ENCODE data around the gene SSPN.

The SSPN gene

DNA sequence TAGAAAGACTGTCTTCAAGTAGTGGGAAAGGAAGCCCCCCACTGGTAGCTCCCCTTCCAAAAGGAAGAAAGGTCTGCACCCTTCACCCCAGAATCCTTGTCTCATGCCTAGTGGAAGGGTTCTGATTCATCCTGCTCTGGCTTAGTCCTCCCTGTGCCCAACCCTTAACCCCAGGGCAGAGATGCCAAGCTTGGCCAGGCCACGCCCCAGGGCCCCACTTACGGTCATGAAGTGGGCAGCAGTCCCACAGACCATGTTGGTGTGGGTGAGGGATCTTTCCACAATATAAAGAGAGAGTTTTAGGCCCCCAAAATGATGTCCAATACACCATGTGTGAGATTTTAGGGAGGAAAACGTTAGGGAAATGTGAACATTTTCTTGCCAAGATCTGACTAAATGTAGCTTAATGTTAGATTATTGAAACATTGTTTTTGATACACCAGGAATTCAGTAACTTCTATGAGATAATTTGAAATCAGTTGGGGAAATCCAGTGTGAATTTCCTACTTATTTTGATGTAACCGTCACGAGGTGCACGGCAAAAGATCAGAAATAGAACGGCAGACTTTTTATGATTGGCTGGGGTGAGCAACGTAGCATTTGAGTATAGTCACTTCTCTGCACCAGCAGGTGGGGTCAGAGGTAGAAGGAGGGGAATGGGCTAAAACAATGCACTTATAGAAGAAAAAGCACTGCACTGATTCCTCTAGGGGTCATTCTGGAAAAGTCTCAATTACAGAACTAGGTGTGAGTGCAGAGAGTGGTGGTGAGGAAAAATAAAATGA, 8.2 kb upstream of the SSPN start:
- no peak for DNase-seq

DNA sequence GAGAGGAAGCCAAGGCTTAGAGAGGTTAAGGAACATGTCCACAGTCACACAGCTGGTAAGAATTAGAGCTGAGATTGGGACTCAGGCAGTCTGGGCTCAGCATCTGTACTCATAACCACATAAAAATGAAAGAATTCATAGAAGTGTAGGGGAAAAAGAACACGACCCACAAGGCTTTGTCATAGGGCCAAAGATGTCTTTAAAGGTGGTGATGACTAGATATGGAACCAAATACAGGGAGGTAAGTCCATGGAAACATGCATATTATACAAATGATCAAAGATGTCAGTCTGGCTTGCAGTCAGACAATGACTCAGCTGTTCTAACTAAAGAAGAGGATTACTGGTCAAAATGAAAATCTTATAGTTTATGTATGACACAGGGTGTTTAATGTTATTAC, 7.2 kb upstream of the SSPN start:
- no peak for DNase-seq

DNA sequence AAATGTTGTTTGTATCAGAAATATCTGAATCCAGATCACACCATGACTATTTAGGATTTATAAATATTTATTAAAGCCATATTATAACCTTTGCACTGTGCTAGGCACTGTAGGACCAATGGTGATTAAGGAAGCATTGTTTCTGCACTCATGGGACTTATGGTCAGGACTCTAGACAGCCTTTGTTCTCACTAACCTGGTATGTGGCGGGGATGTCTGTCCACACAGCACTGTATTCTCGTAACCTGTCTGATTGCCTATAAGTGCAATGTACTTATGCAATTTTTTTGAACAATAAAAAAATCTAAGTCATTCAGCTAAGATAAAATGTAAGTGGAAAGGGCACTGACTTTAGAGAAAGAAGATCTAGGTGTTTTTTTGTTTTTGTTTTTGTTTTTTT, 6.7 kb upstream of the SSPN start:
- DNase-seq: no peak

DNA sequence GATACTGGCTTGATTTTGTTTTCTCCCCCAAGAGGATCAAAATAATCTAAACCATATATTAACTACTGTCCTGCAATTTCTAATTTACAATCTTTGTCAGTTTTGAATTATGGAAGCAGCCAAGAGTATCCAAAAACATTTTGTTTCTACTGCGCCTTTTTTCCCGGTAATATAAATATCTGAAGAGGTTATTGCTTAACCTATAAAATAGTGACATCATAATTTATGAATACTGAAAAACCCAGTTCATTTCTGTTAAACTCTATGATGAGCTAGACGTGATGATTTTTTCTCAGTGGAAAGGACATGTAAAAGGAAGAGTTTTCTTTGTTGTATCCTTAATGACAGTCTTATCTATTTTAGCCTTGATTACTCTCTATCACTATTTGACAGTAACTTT, 3.2 kb upstream of the SSPN start:
- no peak for DNase-seq

DNA sequence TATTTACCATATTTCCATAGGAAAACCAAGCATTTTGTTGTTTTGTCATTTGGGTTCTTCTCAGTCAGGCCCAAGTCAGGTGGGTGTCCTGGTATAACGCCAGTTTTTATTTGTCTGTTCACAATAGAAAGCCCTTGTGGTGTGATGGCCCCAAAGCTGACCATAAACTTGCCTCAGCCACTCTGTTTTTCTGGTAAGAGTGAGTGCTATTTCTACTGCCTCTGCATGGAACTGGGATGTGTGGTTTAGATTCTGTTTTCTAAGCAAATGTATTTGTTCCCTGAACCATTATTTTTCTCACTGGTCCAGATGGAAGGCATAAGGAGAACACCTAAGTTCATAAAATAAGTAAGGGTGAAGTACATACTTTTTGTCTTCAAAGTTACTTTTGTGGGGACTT, 1.8 kb upstream of the SSPN start:
- no peak for DNase-seq

DNA sequence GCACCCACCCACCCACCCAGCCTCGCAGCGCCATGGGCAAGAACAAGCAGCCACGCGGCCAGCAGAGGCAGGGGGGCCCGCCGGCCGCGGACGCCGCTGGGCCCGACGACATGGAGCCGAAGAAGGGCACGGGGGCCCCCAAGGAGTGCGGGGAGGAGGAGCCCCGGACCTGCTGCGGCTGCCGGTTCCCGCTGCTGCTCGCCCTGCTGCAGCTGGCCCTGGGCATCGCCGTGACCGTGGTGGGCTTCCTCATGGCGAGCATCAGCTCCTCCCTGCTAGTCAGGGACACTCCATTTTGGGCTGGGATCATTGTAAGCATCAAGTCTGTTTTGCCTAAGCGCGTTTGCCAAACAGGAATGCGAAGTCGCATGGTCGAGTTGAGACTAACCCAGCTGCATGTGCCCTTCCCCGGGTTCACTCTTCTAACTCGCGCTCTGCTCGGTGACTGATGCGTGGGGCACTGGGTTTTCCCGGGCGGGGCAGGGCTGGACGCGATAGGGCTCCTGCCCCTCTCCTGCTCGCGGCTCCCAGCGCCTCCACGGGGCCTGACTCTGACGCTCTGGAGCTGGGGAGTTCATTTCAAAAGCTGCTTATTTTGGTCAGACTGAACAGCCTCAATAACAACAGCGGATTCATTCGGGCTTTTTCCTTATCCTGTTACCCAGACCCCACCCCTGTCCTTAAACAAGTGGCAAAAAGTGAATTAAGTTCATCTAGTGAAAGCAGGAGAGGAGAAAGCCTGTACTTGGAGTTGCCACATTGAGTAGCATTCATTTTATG, 458 bp downstream of the SSPN start:
- no peak for DNase-seq

DNA sequence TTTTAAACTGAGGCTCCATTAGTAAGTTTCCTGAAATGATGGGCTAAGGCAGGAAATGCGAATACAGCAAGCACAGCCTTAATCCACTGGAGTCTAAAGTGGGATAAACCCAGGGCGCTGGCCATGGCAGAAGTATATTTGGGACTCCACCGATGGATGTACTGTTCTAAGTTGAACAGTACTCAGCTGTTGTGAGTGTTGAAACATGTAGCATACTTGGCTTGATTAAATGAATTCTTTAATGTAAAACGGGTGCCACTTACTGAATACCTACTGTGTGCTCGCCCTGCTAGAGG, 996 bp downstream of the SSPN start:
- DNase-seq: no peak

DNA sequence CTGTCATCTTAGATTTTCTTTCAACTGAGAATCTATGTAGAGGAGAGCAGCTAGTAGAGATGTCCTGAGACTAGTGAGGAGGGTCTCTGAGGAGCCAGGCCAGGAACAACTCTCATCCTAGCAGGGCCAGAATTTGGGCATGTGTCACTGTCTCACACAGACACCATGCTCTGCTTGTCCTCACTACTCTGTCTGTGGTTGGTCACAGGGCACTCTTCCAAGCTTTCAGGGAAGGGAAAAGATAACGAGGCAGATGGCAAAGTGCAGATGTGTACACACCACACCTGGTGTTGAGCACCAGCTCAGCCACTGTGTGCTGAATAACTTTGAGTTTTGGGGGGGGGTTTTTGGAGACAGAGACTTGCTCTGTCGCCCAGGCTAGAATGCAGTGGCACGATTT, 2.5 kb downstream of the SSPN start:
- no peak for DNase-seq

DNA sequence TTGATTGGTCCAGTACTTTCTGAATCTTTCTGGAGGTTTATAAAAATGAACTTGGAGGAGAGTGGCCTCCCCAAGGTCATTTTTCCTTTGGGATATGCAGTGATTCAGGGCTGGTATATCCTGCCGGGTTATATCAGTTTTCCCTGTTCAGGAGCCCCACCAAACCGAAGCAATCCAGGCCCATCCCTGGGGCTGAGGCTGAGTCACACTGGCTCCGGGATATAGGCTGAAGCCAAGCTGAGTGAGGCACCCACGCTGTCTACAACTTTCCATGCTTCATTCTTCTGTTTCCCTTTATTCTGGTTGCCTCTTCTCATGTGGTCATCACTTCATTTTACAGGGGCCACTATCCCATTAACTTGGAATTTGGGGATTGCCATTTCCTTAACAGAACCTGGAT, 3.4 kb downstream of the SSPN start:
- no peak for DNase-seq

DNA sequence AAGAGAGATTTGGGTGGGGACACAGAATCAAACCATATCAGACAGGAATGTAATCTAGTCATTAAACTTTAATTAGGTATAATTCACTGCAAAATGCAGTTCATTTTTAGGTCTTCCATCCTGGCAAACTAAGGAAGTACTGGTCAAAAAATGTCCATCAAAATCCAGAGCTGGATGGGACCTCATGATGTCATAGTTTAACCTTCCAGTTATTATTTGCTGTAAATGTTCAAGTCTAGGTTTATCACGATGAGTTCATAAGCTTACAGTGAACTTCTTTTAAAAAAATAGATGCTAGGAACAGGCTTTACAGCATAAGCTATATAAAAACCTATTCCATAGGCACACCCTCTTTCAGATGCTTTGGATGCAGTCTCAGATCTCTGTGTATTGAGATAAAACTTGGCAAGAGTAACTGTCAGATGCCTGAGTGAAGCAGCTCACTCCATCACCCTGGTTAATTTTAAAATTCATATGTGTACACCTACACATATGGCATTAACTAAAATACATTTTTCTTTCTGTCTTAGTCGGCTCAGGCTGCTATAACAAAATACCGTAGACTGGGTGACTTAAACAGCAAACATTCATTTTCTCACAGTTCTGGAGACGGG, 7.9 kb downstream of the SSPN start:
- no peak for DNase-seq

DNA sequence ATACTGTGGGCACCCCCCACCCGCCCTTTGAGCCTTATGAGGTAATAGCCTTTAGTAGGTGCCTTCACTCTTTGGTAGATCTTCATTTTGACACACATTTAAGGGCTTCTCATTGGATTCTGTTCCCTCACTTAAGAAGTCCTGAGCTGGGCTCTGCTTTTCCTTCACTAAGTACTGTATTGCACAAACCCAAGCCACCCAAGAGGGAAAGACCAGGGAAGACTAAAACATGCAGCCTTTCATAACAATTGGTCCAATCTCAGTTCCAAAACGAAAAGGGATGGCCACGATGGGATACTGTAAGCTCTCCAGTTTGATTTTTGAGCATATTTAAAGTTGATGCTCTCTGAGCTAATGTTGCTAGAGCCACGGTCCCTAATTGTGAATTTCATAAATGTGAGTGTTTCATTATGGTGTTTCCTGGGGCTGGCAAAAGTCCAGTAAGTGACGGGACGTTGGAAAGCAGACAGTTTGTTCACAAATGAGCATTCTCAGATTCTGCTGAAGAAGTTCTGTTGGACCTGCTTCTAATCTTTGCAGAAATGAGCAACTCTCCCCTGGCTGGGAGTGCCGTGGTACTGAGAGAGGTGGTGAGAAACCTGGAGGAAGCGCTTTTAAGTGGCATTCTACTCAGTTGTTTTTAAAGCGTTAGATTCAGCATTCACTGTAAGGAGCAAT, 9.4 kb downstream of the SSPN start:
- DNase-seq: no peak

DNA sequence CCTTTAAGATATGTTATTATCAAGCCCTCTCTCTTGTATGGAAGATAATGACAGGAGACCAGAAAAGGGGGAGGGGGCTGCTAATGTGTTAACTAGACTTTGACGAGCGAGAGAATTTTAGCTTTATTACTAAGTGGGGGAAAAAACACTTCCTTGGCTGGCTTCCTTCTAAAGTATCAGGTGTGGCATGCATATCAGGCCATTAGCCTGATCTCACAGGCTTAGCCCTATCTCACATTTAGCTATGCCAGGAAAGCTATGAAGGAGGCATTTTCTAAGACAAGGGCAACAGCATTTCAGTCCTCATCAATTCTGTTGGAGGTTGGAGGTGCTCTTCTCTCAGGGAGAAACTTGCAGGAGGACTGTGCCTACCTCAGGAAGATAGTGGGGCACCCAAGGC, 9.9 kb downstream of the SSPN start:
- DNase-seq: no peak

DNA sequence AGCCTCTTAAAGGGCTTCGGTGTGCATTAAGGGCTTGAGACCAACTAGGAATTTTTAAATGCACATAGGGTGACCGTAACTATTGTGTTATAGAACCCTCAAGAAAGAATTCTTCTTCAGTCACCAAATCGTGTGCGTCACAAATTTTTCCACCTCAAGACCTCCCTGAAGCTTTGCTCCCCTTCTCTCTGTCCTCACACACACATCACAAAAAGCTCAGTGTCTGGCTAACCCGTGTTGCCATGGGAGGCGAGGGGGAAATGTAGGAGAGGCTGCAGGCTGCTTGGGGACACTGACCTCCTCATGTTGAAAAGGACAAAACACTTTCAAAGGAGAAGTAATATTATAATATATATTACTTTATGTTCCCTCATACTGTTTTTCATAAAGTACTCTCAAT, 10.6 kb downstream of the SSPN start:
- no peak for DNase-seq

DNA sequence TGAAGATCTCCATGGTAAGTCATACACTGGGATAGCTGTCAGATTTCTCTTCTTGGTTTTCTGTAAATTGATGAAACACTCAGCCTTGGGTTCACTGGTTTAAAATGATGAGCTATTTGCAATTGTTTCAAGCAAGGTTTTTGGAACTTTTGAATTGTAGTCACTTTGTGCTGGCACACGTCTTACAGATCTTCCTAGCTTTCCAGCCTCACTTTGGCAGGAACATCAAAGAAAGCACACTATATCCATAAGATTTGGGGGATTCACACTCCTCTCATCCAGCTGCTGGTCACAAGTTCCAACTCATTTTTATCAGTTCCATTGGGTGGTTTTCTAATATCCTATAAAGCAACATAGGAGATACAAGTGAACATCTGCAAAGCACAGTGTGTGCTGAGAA, 16.0 kb downstream of the SSPN start:
- DNase-seq: no peak

DNA sequence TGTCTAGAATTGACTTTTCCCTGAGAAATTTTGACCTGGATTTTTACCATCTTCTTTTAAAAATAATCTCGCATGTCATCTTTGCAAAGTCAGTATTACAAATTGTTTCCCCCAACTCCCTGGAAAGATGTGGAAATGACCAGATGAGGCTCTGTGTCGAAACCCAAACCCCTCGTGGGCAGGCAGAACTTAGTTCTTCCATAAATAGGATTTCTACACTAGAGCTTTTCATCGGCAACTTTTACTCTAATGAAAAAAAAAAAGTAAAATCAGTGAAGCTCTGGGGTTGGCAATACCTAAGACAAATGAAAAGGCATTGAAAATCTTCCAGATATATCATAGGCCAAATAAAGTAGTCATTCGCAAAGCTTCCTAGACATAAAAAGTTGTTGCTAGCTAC, 17.0 kb downstream of the SSPN start:
- DNase-seq: no peak

DNA sequence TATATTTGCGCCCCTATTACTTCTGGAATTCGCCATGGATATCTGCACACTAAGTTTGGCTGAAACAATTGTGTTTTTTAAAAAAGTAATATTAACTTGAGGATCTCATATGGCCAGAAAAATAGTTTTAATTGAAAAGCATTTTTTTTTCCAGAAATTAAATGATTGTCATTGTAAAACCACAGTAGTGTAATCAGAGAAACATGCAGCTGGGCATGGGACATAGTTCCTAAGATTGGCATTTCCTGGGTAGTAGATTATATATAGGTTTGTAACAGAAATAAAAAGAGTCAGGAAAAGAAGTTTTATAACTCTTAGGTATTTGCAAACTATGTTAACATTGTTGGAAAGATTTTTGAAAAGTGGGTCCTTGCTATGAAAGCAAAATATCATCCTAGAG, 17.6 kb downstream of the SSPN start:
- DNase-seq: no peak

DNA sequence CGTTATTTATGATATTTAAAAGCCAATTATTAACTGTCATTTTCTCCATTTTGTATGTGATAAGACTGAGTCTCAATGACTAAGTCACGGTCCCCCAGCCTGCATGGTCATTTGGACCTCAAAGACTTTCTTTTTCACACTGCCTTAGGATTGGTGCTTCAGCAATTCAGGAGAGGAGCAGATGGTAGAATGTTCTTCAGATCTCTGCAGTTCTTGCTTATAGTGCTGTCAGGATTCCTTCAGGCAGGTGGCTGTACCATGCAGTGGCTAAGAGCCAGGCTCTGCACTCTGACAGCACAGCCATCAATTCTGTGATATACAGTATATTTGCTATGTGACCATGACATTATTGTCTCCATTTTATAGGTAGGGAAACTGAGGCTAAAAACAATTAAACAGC, 18.7 kb downstream of the SSPN start:
- DNase-seq: no peak

DNA sequence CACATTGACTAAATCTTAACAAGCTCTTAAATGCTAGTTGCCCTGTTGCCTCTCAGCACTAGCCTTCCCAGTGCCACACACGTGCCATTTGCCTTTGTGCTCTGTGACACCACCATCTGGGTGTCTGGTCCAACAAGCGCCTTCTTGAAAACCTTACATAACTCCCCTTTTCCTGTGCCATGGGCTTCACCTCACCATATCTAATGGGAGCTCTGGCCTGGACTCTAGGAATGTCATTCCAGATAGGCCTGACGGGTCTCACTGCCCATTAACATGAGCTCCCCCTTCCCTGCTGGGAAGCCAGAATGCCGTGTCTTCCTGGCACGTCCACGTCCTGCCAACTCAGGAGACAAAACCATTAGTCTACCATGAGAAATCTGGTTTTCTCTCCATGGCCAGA, 24.4 kb downstream of the SSPN start:
- DNase-seq: no peak

DNA sequence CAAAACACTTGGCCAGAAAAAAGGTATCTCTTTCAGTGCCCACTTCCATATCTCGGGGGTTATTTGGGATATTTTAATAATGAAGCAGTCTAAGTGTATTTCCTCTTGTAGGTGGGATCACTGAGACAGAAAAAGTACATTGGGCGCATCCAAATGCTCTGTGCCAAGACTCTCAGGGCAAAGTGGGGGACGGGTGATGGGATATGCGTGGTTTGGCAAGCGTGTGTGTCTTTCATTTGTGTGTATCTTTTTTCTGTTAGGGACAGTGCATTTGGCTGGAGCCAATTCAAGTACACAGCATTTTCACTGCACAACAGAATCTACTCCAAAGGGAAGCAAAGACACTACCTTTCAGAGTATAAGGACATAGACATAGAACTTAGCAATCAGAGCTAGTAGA, 29.3 kb downstream of the SSPN start:
- DNase-seq: no peak

DNA sequence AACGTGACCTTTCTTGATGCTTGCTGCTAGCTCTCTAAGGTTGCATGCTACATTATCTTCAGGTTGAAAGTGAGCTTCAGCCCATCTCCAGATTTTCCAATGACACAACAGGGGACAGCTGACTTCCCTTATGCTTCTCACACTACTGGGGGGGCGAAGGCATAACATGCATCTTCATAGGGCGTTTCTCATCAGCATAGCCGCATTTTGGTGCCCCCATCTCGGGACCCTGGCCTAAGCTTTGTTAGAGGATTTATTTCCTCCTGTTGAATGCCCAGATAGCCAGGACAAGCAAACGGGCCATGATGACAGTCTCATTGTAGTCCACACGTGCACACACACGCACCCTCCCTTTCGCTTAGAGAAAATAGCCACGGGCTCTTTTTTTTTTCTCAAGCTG, 30.7 kb downstream of the SSPN start:
- no peak for DNase-seq

DNA sequence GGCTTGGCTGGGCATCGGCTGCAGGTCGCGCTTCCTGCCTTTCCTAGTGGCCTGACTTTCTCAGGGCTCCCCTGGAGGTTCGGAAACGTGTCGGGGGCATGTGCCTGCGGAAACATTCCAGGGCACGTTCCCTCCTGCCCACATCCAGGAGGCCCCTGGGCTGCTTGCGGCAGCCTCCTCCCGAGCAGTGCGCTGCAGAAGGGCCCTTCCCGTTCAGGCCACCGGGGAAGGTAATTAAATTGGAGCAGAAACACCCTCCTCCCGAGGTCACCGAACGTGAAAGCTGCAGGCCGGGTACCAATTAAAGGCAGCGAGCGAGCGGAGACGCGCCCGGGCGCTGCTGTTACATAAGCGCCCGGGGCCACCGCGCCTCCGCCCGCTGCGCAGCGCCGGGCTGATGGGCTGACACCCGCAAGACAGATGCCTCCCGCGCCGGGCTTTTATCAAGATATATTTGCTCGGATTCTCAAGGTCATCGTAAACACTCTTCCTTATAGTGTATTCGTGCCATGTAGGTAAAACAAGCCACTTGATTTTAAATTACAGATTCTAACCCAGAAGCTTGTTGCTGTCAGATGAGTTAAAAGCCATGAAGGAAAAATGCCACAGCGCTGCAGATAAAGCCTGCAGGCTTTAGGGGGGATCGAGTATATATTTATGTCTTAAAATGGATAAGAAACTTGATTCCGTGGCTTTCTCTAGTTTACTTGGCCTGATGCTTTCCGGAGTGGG, 31.4 kb downstream of the SSPN start:
- no peak for DNase-seq

DNA sequence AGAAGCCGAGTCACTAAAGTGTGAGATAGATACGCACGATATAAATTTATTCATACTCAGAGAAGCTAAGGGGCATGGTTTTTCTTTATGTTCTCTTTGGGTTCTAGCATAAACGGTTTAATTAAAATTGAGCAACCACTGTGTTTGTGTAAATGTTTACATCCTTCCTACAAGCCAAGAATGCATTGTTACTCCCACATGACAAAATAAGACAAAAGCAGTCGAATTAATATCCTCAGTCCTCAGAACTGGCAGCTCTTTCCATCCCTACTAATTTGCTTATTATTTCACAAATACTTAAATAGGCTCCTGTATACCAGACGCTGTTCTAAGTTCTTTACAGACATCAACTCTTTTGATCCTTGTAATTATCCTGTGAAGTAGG, 32.0 kb downstream of the SSPN start:
- DNase-seq: no peak

DNA sequence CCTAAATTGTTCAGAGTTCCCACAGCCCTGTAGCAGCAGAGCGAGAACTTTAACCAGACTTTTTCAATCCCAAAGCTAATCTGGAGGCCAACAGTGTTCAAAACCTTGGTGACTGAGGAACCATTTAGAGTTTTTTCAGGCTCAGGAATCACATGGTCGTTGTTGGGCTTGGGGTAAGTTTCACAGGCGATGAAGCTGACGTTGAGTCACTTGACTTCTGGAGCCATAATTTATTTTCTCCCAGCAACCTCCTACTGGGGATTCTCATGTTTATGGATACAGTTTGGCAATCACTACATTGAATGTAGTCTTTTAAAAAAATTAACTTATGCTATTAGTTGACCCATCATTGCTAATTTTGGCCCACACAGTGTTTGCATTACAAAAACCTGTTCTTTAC, 34.5 kb downstream of the SSPN start:
- no peak for DNase-seq
